Mesodermal cell (in vitro differentiated cells): ENCODE data around the gene IFT27.

ENCODE experiments used
- H3K27ac ChIP-seq: 2 replicates; pipeline ENCODE4 v1.7.0; 2013; ENCODE audit warnings: mild to moderate bottlenecking, low read depth, low read length, moderate library complexity; ENCODE audit not compliant: severe bottlenecking
- H3K36me3 ChIP-seq: 2 replicates; pipeline ENCODE4 v1.7.1; 2013; ENCODE audit warnings: mild to moderate bottlenecking, low read length, moderate library complexity; ENCODE audit not compliant: control insufficient read depth, insufficient read depth
- H3K4me1 ChIP-seq: one replicate; pipeline ENCODE4 v1.7.1; 2013; ENCODE audit warnings: mild to moderate bottlenecking, low read length; ENCODE audit not compliant: insufficient read depth, control insufficient read depth, poor library complexity, severe bottlenecking
- H3K4me3 ChIP-seq: 2 replicates; pipeline ENCODE4 v1.7.0; 2013; ENCODE audit warnings: low read length, control low read depth, mild to moderate bottlenecking; ENCODE audit not compliant: insufficient read depth, poor library complexity, severe bottlenecking; ENCODE audit errors: extremely low read depth
- H3K9me3 ChIP-seq: 2 replicates; pipeline ENCODE4 v1.7.1; 2013; ENCODE audit warnings: mild to moderate bottlenecking, low read length, moderate library complexity; ENCODE audit not compliant: control insufficient read depth
- WGBS, 2 experiments: methylation state at CpG; one replicate each; pipeline ENCODE4 v1.1.5; 2013; ENCODE audit warnings: missing lambda C conversion rate in 2 of 2; ENCODE audit not compliant: insufficient coverage in 2 of 2; 5-methylcytosine and 5-hydroxymethylcytosine counted together

IFT27 gene

DNA sequence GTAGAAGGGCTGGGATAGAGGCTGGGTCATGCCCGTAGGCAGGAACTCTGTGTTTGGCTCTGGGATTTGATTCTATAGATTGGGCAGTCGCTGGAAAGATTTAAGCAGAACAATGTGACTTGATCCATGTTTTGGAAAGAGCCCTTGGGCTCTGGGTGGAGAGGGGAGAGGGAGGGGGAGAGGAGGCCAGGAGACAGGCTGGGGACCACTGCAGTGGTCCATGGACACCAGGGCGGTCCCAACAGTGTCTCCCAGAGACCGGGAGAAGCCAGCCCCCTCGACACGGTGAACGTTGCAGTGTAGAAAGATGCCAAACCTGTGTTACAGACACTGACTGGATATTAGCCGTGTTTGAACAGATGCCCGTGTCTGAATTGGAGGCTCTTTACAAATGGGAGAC lies 21.5 kb upstream of the IFT27 start:
- H3K27ac ChIP-seq: no peak overlapping the region
- no peak overlapping the region for H3K4me3 ChIP-seq
- peaks cover 5% of the 10 kb centered on the region for H3K4me1 ChIP-seq
- no peaks in the 10 kb centered on the region for H3K9me3 ChIP-seq
- no peaks in the 10 kb centered on the region for H3K36me3 ChIP-seq
- 77 to 81% methylated on average over 9 of the region's 9 CpGs for WGBS, 2 experiments

GRCh38 chr22:36796552-36797175 lies 20.7 kb upstream of the IFT27 start:
- Histone ChIP-seq H3K9me3 (no peaks in the 10 kb centered on the region), H3K4me3 (no peak overlapping the region), H3K36me3 (no peaks in the 10 kb centered on the region), H3K4me1 (peaks cover 5% of the 10 kb centered on the region), H3K27ac (no peak overlapping the region)
- 61 to 76% methylated on average over 7 of the region's 7 CpGs for WGBS, 2 experiments

DNA sequence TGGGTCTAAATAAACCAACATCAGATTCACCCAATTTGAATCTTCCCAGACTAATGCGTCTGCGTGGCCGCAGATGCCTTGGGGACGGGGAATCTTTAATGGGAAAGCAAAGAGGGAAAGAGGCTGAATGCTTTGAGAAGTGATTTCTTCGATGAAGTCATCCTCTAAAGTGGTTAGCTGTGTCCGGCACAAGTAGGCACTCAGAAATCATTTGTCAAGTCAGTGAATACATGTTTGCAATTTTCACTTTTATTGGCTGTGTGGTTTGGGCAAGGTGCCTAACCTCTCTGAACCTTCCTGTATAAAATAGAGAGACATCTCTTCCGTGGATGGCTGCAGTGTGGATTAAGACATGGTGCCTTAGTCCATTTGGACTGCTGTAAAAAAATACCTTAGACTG lies 19.7 kb upstream of the IFT27 start:
- 85 to 93% methylated on average over 4 to 6 of the region's 7 CpGs for WGBS, 2 experiments
- Histone ChIP-seq H3K36me3 (no peaks in the 10 kb centered on the region), H3K9me3 (no peaks in the 10 kb centered on the region), H3K27ac (no peak overlapping the region), H3K4me3 (no peak overlapping the region), H3K4me1 (peaks cover 5% of the 10 kb centered on the region)

DNA sequence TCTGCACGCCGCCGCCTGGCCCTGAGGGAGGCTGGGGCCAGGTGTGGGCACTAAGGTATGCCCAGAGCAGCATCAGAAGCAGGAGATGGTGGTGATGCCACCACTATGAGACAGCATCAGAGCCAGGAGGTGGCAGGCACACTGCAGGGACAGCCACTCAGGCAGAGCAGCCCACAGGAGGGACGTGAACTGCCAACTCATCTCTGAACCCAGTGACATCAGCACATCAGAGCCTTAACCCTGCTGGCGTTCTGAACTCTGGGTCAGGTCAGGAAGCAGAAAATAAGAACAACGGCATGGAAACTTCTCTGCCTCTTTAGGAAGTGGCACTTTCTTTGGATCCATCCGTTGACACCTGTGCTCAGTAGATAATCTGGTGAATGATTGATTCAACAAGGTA lies 14.7 kb upstream of the IFT27 start:
- WGBS, 2 experiments: 74 to 77% methylated on average over 7 of the region's 7 CpGs
- H3K4me3 ChIP-seq: no peak overlapping the region
- no peak overlapping the region for H3K27ac ChIP-seq
- no peaks in the 10 kb centered on the region for H3K36me3 ChIP-seq
- H3K9me3 ChIP-seq: no peaks in the 10 kb centered on the region
- no peaks in the 10 kb centered on the region for H3K4me1 ChIP-seq

GRCh38 chr22:36787204-36787988 lies 11.5 kb upstream of the IFT27 start:
- no peaks in the 10 kb centered on the region for H3K4me1 ChIP-seq
- H3K27ac ChIP-seq: no peak overlapping the region
- no peak overlapping the region for H3K4me3 ChIP-seq
- H3K36me3 ChIP-seq: no peaks in the 10 kb centered on the region
- 86 to 92% methylated on average over 13 to 17 of the region's 17 CpGs for WGBS, 2 experiments
- H3K9me3 ChIP-seq: no peaks in the 10 kb centered on the region

DNA sequence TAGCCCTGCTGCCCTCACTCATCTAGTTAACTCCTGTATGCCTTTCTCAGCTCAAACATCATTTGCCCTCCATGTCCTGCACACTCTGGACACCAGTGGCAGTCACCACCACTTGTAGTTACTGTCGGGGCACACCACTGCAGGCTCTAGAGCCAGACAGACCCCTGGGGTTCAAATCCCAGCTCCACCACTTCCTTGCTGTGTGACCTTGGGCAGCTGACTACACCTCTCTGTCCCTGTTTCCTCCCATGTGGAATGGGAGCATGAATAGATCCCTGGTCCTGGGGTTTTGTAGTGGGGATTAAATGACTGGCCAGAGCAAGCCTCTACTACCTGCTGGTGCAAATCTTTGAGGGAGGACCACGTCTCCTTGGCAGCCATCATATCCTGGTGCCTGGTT lies 7.8 kb upstream of the IFT27 start:
- Histone ChIP-seq H3K4me3 (no peak overlapping the region), H3K36me3 (no peaks in the 10 kb centered on the region), H3K4me1 (peaks cover 6% of the 10 kb centered on the region), H3K27ac (no peak overlapping the region), H3K9me3 (no peaks in the 10 kb centered on the region)
- 88 to 91% methylated on average over 2 of the region's 2 CpGs for WGBS, 2 experiments

- WGBS, 2 experiments: 24 to 34% methylated on average over 25 to 30 of the region's 33 CpGs
- H3K4me1 ChIP-seq: peaks cover 6% of the 10 kb centered on the region
- H3K27ac ChIP-seq: peak overlapping the region; percentile 16
- no peak overlapping the region for H3K4me3 ChIP-seq
- peaks cover 17% of the 10 kb centered on the region for H3K9me3 ChIP-seq
- H3K36me3 ChIP-seq: no peaks in the 10 kb centered on the region
Observed at GRCh38 chr22:36781656-36782627, 6.0 kb upstream of the IFT27 start.

DNA sequence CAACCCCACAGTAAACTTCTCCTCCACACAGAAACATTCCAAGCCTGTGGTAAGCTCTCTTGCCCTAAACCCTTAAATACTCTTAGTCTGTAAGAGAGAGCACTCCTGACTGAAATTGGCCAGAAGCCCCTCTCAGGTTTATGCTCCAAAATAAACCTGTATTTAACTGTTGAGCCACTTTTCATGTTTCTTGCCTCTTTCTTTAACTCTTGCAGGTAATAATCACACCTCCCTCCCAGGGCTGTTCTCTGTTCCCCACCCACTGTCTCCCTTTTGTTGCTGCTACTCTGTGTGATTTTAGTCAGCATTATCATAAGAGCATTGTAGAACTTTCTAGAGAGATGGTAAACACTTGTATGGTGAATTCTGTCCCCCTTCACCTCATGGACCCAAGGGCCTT lies 2.1 kb upstream of the IFT27 start:
- Histone ChIP-seq H3K9me3 (peaks cover 18% of the 10 kb centered on the region), H3K4me3 (no peak overlapping the region), H3K4me1 (peaks cover 9% of the 10 kb centered on the region), H3K36me3 (no peaks in the 10 kb centered on the region), H3K27ac (no peak overlapping the region)

DNA sequence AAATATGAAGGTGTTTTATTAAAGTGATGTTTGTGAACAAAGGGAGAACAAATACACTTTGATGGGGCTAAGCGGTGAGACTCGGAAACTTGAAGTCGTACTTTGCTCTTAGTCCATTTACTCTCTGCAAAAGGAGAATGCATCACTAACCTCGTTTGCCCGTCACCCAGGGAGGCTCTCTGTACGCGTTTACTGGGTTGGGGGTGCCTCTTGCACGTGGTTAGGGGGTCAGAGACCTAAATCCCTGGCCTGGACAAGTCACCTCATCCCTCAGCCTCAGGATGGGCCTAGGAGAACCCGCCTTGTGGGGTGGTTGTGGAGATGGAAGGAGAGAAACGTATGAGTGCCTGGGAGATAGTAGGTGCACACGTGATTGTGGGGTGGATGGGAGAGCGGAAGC lies 803 bp upstream of the IFT27 start:
- peak overlapping the region; percentile 17 for H3K4me3 ChIP-seq
- H3K4me1 ChIP-seq: peaks cover 7% of the 10 kb centered on the region
- H3K36me3 ChIP-seq: peaks cover 2% of the 10 kb centered on the region
- peaks cover 18% of the 10 kb centered on the region for H3K9me3 ChIP-seq
- no peak overlapping the region for H3K27ac ChIP-seq
- 82 to 88% methylated on average over 9 of the region's 12 CpGs for WGBS, 2 experiments

- H3K9me3 ChIP-seq: peaks cover 18% of the 10 kb centered on the region
- peak overlapping the region; percentile 63 for H3K4me3 ChIP-seq
- H3K27ac ChIP-seq: no peak overlapping the region
- 0 to 2% methylated on average over 7 to 12 of the region's 23 CpGs for WGBS, 2 experiments
- H3K36me3 ChIP-seq: peaks cover 3% of the 10 kb centered on the region
- H3K4me1 ChIP-seq: peaks cover 9% of the 10 kb centered on the region
Observed at GRCh38 chr22:36775586-36775963, 344 bp downstream of the IFT27 start.
